ENCODE results near the gene FKBP4.

- TF ChIP-seq CTCF (IDR thresholded peaks at IDR 0.05) (no peak), POLR2A (IDR thresholded peaks at IDR 0.05) (no peak)
Measured at GRCh38 chr12:2851931-2852330, 57.2 kb downstream of the FKBP4 start.
